ENCODE results near the gene TMEM63B. TPM values are rescaled to one million over a fixed set of nuclear protein-coding genes. Genes with fewer than 3 reads are reported as not detected.

TMEM63B gene
- total and polyA plus RNA-seq, 9 of the 15 experiments (the other 6 are each of a cell fraction or from before 2014, with no cell fraction given) = 0.14 to 39.4 (median 14.4) TPM

DNA sequence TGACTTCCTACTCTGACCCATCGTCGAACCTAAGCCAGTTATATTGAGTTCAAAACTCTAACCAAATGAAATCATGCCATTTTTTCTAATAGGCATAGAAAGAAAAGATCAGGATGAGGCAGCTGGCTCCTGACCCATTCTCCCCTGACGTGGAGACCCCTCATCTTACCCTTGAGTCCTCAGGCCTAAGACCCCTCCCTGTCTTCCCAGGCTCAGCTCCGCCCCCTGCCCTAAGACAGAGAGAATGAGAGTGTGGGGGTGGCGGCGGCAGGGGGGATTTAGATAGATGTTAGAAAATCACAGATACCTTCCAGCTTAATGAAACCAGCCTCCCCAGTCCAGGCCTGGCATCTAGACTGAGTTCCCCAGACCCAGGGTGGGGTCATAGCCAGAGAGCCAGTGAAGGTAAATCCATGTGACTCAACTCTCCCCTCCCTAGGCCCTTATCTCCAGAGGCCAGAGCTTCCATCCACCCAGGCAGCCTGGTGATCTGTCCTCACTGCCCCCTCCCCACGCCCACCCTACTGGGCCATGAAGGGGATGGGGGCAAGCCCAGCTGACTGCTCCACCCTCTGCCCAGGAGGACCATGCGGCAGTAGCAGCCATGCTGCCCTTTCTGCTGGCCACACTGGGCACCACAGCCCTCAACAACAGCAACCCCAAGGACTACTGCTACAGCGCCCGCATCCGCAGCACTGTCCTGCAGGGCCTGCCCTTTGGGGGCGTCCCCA lies 6.8 kb downstream of the TMEM63B start (continued):
- TF ChIP-seq, protein P1, sequence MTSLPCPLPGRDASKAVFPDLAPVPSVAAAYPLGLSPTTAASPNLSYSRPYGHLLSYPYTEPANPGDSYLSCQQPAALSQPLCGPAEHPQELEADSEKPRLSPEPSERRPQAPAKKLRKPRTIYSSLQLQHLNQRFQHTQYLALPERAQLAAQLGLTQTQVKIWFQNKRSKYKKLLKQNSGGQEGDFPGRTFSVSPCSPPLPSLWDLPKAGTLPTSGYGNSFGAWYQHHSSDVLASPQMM (CRISPR knock-in tag; IDR thresholded peaks at IDR 0.05) = no peak
- TF ChIP-seq ZC3H11A (IDR thresholded peaks at IDR 0.05; ENCODE audit: low read depth, low read length) (no peak), ESRRA (IDR thresholded peaks at IDR 0.05; ENCODE audit: borderline replicate concordance, low read depth) (no peak; the same call in 1 of the 2 replicates), SIN3A (IDR thresholded peaks at IDR 0.05; ENCODE audit: borderline replicate concordance in 2 of 2, control insufficient read depth in 1 of 2, low read depth in 2 of 2, low read length in 2 of 2) (peak in 1 of 2 experiments; percentile 65; a peak in 1 of 4 replicates), BRF1 (IDR thresholded peaks at IDR 0.05; ENCODE audit: borderline replicate concordance, extremely low read depth, insufficient read length) (no peak)

- H3K4me1 ChIP-seq (replicated peaks in 1 of 2; ENCODE audit: control insufficient read depth in 2 of 2, insufficient read depth in 2 of 2, low read length in 2 of 2) = peaks cover 43 to 66% of the 10 kb centered on the region in 2 experiments
- intact Hi-C loops (cut with micrococcal nuclease) (no loop called here), in situ Hi-C loops (cut with MboI) (no loop called here)
- no peak for FAIRE-seq
- no peaks in the 10 kb centered on the region for H4K20me1 ChIP-seq (replicated peaks; ENCODE audit: control insufficient read depth, insufficient read depth, low read length)
- no peak for ATAC-seq
- H3K9me3 ChIP-seq (replicated peaks; ENCODE audit: control insufficient read depth, insufficient read depth, low read depth, low read length) = no peaks in the 10 kb centered on the region
- H3K36me3 ChIP-seq (ENCODE audit: control insufficient read depth, insufficient read depth, low read length) = peaks cover 59% of the 10 kb centered on the region
- H3K27ac ChIP-seq (ENCODE audit: extremely low read depth, low read depth, low read length) = peak overlapping the region; percentile 66; the same call in 2 of the 3 replicates
- DNase-seq (ENCODE audit: extremely low read depth in 1 of 4, low spot score in 3 of 4) = no peak
- ChIA-PET CTCF (ENCODE audit: low intra/inter-chr PET ratio) (no interaction called here), POLR2A (interaction anchor here (0.5 to 2.6 kb wide), 7 partner anchors 9 to 466 kb away, joined by 3 to 13 read pairs (median 4); partner anchors contain the start of gene HSP90AB1)
- H2AFZ ChIP-seq (ENCODE audit: low read depth, low read length) = no peak overlapping the region
- no peak for TF ChIP-seq BCLAF1 (IDR thresholded peaks at IDR 0.05; ENCODE audit: borderline replicate concordance in 1 of 2, control insufficient read depth in 1 of 2, low read depth in 2 of 2, low read length in 1 of 2)
- TF ChIP-seq, protein P2, sequence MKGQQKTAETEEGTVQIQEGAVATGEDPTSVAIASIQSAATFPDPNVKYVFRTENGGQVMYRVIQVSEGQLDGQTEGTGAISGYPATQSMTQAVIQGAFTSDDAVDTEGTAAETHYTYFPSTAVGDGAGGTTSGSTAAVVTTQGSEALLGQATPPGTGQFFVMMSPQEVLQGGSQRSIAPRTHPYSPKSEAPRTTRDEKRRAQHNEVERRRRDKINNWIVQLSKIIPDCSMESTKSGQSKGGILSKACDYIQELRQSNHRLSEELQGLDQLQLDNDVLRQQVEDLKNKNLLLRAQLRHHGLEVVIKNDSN (CRISPR knock-in tag; IDR thresholded peaks at IDR 0.05) = 0 out of 2 replicates have a peak, but pooled peaks have one; percentile 8
- peaks cover 44% of the 10 kb centered on the region for H3K79me2 ChIP-seq (ENCODE audit: control insufficient read depth, insufficient read depth, low read length)
- H3K9ac ChIP-seq (ENCODE audit: insufficient read depth in 1 of 2, low read depth in 2 of 2, low read length in 2 of 2) = peak overlapping the region in 1 of 2 experiments; percentile 74; a peak in 1 of 4 replicates
- BruUV-seq (replicated peaks) = no TSS peak
- no peaks in the 10 kb centered on the region for H3K9me1 ChIP-seq (ENCODE audit: control insufficient read depth, insufficient read depth, low read length)
- no peak overlapping the region for H3K4me3 ChIP-seq
- H3K27me3 ChIP-seq (ENCODE audit: control insufficient read depth in 2 of 2, insufficient read depth in 2 of 2, low read length in 2 of 2) = no peaks in the 10 kb centered on the region
- WGBS (ENCODE audit: insufficient coverage, low coverage, missing lambda C conversion rate) = 91% methylated on average over 9 of the region's 10 CpGs
- H3K4me2 ChIP-seq (ENCODE audit: insufficient read depth, low read length) = no peak overlapping the region
Measured at GRCh38 chr6:44135173-44135758, 7.9 kb downstream of the TMEM63B start.
